ENCODE measurements around the gene FMC1.

Gene FMC1

DNA sequence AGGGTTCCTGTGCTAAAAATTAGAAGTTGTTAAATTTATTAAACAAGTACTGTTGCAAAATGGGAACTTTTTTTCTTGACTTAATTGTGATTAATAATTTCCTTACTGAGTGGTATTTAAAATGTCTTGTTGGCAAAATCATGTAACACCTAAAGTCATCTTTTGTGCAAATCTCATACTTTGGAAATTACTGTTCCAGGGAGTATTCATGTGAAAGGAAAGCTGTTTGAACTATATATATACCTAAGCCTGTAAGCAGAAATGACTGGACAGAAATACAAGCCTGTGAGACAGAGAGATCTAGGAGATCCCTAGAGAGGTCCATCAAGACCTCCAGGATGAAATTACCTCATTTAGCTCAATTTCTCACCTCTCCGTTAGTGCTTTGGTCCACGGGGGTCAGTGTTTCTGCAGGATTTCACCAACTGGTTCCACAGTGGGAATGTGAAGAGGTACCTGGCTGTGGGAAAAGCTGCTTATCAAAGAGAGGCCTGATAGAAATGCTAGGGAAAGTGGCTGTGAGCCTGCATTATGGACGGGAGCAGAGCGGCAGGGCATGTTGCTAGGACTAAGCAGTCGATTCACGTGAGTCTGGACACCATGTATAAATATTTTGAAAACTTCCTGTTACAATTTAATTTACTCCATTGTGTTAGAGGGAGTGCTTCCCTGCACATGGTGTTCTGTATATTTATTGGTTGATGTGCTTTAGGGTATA lies 26.5 kb downstream of the FMC1 start:
- TF ChIP-seq, protein P1, sequence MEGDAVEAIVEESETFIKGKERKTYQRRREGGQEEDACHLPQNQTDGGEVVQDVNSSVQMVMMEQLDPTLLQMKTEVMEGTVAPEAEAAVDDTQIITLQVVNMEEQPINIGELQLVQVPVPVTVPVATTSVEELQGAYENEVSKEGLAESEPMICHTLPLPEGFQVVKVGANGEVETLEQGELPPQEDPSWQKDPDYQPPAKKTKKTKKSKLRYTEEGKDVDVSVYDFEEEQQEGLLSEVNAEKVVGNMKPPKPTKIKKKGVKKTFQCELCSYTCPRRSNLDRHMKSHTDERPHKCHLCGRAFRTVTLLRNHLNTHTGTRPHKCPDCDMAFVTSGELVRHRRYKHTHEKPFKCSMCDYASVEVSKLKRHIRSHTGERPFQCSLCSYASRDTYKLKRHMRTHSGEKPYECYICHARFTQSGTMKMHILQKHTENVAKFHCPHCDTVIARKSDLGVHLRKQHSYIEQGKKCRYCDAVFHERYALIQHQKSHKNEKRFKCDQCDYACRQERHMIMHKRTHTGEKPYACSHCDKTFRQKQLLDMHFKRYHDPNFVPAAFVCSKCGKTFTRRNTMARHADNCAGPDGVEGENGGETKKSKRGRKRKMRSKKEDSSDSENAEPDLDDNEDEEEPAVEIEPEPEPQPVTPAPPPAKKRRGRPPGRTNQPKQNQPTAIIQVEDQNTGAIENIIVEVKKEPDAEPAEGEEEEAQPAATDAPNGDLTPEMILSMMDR (conservative IDR thresholded peaks at IDR 0.05) = no peak
- peak overlapping the region; percentile 64 for H3K27ac ChIP-seq

DNA sequence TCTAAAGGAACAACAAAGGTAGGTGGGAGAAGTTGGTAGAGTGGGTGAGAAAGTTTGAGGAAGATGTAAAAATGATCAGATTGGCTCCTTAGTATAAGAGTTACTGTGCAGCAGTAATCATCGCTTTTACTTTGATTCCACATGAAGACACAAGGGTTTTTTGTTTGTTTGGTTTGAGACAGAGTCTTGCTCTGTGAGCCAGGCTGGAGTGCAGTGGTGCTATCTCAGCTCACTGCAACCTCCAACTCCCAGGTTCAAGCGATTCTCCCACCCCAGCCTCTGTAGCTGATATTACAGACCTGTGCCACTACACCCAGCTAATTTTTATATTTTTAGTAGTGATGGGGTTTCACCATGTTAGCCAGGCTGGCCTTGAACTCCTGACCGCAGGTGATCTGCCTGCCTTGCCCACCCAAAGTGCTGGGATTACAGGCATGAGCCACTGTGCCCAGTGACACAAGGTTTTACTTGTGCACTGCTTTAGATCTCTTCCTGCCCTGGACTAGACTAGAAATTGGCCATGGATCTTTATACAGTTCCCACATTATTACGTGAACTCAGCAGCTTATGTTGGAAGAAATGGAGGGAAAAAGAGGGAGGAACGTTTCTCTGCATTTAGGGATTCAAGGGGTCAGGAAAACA lies 29.3 kb downstream of the FMC1 start:
- TF ChIP-seq, protein P1 (conservative IDR thresholded peaks at IDR 0.05) = no peak
- peak overlapping the region; percentile 64 for H3K27ac ChIP-seq

DNA sequence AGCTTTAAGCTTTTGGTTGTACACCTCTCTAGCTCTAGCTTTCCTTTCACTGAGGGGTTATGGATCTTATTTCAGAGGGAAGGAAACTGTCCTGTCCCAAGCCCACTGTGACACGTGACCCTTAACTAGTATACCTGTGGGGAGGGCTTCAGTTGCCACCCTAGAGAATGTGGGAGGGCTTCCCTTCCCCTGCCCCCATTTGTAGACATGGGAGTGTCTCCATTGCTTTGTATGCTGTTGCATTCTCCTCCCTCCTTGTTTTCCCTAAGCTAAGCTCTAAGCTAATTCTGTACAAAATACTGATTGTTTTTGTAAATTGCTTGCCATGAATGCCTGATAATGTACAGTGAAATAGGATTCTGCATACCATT lies 29.8 kb downstream of the FMC1 start:
- TF ChIP-seq, protein P1 (conservative IDR thresholded peaks at IDR 0.05) = no peak
- peak overlapping the region; percentile 64 for H3K27ac ChIP-seq

DNA sequence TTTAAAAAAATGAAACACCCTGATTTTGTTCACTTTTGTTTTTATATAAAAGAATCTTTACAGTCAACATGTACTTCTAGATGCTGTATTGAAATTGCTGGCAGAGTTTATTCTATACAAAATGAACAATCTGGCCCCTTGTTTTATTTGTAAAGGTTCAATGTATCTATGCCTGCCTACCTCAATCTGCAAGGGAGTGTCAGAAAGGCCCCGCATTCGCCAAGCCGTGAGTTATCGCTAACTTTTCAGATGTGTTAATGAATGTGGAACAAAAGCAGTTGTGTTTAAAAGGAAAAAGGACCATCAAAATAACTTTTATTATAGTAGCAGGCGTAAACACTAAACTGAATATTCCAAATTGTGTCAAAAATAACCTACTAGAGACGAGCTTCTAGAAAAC lies 33.1 kb downstream of the FMC1 start:
- no peak overlapping the region for H3K27ac ChIP-seq
- TF ChIP-seq, protein P1 (conservative IDR thresholded peaks at IDR 0.05) = no peak

DNA sequence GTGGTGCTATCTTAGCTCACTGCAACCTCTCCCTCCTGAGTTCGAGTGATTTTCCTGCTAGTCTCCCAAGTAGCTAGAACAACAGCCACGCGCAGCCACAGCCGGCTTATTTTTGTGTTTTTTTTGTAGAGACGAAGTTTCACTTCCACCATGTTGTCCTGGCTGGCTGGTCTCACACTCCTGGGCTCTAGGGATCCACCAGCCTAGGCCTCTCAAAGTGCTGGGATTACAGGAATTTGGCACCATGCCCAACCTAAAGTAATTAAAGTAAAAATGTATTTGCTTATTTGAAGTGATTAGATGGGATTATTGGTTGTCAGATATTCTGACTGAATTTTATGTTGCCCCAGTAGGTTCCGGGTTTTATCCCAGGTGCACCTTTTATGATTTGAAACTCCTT lies 41.3 kb downstream of the FMC1 start:
- no peak overlapping the region for H3K27ac ChIP-seq
- TF ChIP-seq, protein P1 (conservative IDR thresholded peaks at IDR 0.05) = no peak

DNA sequence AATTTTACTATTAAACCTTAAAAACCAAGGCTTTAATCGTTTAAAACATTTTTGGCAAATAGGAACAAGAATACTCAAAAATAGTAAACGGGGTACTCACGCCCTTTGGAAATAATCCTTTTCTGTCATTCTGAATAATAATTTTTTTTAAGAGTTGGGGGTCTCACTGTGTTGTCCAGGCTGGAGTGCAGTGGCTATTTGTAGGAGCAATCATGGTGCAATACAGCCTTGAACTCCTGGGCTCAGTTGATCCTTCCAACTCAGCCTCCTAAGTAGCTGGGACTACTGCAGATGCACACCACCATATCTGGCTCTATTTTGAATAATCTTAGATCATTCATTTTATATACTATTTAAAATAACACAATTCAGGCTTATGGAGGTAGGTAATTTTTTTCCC lies 43.5 kb downstream of the FMC1 start:
- TF ChIP-seq, protein P1 (conservative IDR thresholded peaks at IDR 0.05) = no peak
- no peak overlapping the region for H3K27ac ChIP-seq

DNA sequence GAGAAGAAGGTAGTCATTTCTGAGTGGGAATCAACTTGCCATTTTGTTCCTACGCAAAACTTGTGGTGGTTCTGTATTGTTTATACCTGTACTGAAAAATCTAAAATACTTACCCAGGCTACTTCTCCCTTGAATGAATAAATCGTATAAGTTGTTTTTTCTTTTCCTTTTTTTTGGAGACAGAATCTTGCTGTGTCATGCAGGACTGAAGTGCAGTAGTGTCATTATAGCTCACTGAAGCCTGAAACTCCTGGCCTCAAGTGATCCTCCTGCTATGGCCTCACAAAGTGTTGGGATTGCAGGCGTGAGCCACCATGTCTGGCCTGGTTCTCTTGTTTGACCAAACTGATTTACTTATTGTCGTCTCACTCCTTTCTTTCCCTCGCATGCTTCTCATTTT lies 46.5 kb downstream of the FMC1 start:
- TF ChIP-seq, protein P1 (conservative IDR thresholded peaks at IDR 0.05) = no peak
- H3K27ac ChIP-seq = no peak overlapping the region

All from VCaP (cell line).